ENCODE measurements around the gene TLE6.
"Not testable (repeated sequence)": the region's sequence is repeated elsewhere in the genome, so short reads cannot be mapped to it uniquely, and the experiment has no call there.

Gene TLE6

DNA sequence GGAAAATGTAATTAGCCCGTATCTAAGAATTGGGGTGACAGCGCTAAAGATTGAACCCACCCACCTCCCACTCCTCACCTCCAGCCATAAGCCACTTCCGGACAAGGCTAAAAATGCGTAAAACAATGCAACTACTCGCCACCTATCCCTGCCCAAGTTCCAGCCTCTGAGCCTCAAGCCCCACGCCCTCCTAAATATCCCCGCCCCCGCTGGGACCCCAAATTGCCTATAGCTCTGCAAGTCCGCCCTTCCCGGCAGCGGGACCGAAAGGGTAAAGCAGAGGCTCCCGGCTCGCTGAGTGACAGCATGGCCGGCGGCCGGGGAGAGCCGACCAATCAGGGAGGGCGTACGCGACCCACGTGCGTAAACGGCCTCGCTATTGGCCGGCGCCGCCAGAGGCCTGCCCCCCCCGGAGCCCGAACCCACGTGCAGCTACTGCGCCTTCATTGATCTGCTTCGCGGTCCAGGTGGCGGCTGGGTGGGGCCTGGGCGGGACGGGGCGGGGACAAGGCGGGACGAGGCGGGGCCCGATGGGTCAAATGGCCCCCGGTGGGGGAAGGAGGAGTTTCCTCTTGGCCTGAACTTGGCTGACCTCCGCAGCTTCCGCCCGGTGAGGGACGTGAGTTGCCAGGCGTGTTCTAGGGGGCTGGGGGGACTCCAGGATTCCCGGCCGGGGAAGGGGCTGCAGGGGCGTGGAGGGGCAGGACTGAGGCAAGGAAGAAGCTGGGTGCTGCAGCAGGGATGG lies at the start of gene TLE6:
Gene TLE6 (plus strand): TSS at position 564 of the 745 bp plus-strand sequence. CDS start 670 bp downstream, outside the sequence.
- CTCF ChIA-PET: interaction anchor here (1.3 to 4.5 kb wide), 5 partner anchors 15 to 508 kb away, joined by 4 to 22 read pairs (median 5); no protein-coding TSS in a partner anchor
- DNase-seq (ENCODE audit: low read depth, low spot score): no peak
- TF ChIP-seq, protein P1, sequence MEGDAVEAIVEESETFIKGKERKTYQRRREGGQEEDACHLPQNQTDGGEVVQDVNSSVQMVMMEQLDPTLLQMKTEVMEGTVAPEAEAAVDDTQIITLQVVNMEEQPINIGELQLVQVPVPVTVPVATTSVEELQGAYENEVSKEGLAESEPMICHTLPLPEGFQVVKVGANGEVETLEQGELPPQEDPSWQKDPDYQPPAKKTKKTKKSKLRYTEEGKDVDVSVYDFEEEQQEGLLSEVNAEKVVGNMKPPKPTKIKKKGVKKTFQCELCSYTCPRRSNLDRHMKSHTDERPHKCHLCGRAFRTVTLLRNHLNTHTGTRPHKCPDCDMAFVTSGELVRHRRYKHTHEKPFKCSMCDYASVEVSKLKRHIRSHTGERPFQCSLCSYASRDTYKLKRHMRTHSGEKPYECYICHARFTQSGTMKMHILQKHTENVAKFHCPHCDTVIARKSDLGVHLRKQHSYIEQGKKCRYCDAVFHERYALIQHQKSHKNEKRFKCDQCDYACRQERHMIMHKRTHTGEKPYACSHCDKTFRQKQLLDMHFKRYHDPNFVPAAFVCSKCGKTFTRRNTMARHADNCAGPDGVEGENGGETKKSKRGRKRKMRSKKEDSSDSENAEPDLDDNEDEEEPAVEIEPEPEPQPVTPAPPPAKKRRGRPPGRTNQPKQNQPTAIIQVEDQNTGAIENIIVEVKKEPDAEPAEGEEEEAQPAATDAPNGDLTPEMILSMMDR (IDR thresholded peaks at IDR 0.05; ENCODE audit: insufficient read depth, low read length, missing control alignments): no peak
- peak within 1 kb of the TSS; percentile 65 for H3K4me3 ChIP-seq (ENCODE audit: low read depth, low read length)
- POLR2A ChIA-PET: no interaction called here

DNA sequence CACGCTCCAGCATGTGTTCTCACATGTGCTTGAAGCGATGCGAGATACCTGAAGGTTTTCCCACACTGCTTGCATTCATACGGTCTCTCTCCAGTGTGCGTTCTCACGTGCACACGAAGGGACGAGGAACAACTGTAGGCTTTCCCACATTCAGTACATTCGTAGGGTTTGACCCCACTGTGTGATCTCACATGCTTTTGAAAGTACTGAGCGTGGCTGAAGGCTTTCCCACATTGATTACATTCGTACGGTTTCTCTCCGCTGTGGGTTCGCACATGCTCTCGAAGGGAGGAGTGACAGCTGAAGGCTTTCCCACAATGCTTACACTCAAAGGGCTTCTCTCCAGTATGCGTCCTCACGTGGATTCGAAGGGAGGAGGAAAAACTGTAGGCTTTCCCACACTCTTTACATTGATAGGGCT lies 43.9 kb upstream of the TLE6 start:
- POLR2A ChIA-PET: interaction anchor here (1.5 kb wide), 1 partner anchor 17 kb away, joined by 4 read pairs; no protein-coding TSS in a partner anchor
- no peak for DNase-seq (ENCODE audit: low read depth, low spot score)
- CTCF ChIA-PET: no interaction called here
- TF ChIP-seq, protein P1 (IDR thresholded peaks at IDR 0.05; ENCODE audit: insufficient read depth, low read length, missing control alignments): no peak
- no peak overlapping the region for H3K4me3 ChIP-seq (ENCODE audit: low read depth, low read length)

DNA sequence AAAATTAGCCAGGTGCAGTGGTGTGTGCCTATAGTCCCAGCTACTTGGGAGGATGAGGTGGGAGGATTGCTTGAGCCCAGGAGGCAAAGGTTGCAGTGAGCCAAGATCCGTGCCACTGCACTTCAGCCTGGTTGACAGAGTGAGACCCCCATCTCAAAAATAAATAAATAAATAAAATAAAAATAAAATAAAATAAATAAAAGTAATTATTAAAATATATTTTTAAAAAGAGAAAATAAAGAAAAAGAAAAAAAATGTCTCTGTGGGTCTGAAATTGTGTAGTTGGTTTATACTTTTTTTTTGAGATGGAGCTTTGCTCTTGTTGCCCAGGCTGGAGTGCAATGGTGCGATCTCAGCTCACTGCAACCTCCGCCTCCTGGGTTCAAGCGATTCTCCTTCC lies 41.5 kb upstream of the TLE6 start:
- H3K4me3 ChIP-seq (ENCODE audit: low read depth, low read length); POLR2A ChIA-PET; DNase-seq (ENCODE audit: low read depth, low spot score); CTCF ChIA-PET: not testable (repeated sequence)

GRCh38 chr19:2942928-2943640 lies 34.3 kb upstream of the TLE6 start:
- DNase-seq (ENCODE audit: low read depth, low spot score): no peak
- H3K4me3 ChIP-seq (ENCODE audit: low read depth, low read length): no peak overlapping the region
- ChIA-PET CTCF (interaction anchor here (0.9 to 1.3 kb wide), 3 partner anchors 8 to 295 kb away, joined by 3 to 4 read pairs (median 4); no protein-coding TSS in a partner anchor), POLR2A (no interaction called here)
- TF ChIP-seq, protein P1 (IDR thresholded peaks at IDR 0.05; ENCODE audit: insufficient read depth, low read length, missing control alignments): no peak

- DNase-seq (ENCODE audit: low read depth, low spot score): no peak
- TF ChIP-seq, protein P1 (IDR thresholded peaks at IDR 0.05; ENCODE audit: insufficient read depth, low read length, missing control alignments): no peak
- peak overlapping the region; percentile 94 for H3K4me3 ChIP-seq (ENCODE audit: low read depth, low read length)
- CTCF ChIA-PET: interaction anchor here (1.2 to 1.3 kb wide), 2 partner anchors 217 to 296 kb away, joined by 3 to 4 read pairs; no protein-coding TSS in a partner anchor
- POLR2A ChIA-PET: interaction anchor here (0.5 to 0.6 kb wide), 2 partner anchors 73 to 521 kb away, joined by 3 to 4 read pairs; no protein-coding TSS in a partner anchor
Measured at GRCh38 chr19:2944403-2944774, 33.0 kb upstream of the TLE6 start.

DNA sequence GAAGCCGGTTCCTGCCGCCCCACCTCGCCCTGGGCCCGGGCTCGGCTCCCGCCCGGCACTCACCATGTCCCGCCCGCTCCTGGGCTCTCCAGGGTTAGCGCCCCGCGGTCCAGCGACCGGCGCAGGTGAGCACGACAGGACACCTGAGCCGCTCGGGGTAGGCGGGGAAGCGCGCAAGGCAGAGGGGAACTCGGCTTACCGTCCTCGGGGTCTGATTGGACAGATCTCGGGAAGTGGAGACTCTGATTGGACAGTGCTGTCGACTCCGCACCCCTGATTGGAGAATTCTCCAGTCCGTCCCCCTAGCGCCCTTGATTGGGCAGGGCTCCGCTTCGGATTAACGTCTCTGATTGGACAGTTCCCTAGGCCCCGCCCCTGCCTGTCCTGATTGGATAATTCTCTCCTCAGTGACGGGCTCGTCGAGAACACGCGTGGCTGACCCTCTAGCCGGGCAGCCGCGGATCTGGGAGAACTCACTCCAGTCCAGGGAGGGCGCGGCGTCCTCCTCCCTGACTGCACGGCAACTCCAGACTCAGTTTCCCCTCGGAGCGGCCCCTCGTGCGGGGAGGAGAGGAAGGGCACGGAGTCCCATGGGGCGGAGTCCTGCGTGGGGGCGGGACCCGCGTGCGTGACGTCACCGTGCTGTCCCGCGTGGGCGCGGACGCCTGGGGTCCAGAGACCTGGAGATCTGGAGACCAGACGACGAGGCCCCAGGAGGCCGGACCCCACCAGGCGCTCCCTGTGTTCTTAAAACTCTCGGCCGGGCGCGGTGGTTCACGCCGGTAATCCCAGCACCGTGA lies 32.4 kb upstream of the TLE6 start, which contains the start of gene ZNF77:
Gene ZNF77 (minus strand): TSS at position 197 of the 800 bp plus-strand sequence. CDS start 131 bp downstream, at position 66.
- CTCF ChIA-PET: interaction anchor here (1.3 kb wide), 1 partner anchor 217 kb away, joined by 3 read pairs; no protein-coding TSS in a partner anchor
- POLR2A ChIA-PET: interaction anchor here (0.5 to 0.6 kb wide), 2 partner anchors 72 to 522 kb away, joined by 3 to 4 read pairs; no protein-coding TSS in a partner anchor
- DNase-seq (ENCODE audit: low read depth, low spot score): peak; percentile 96
- TF ChIP-seq, protein P1 (IDR thresholded peaks at IDR 0.05; ENCODE audit: insufficient read depth, low read length, missing control alignments): no peak
- peak within 1 kb of the TSS; percentile 94 for H3K4me3 ChIP-seq (ENCODE audit: low read depth, low read length)

Measured in AG04449 (cell line).